WTC11 (cell line): Measurements from ENCODE around the gene MCOLN1.

Source experiments
- FOXK1 ChIP-seq: sonication (generic); formaldehyde crosslinking; IDR thresholded peaks from 2 replicates; pipeline ENCODE4 v1.8.0; 2022; ENCODE audit warnings: mild to moderate bottlenecking, moderate library complexity, missing genetic modification reagents
- NFATC4 ChIP-seq: fragments of 250-450 bp; sonication (Bioruptor Pico); IDR thresholded peaks from 2 replicates; pipeline ENCODE4 v1.9.0; 2021; ENCODE audit warnings: mild to moderate bottlenecking
- NFYB ChIP-seq: sonication (generic); formaldehyde crosslinking; conservative IDR thresholded peaks from 2 replicates; pipeline ENCODE4 v1.8.0; 2022; ENCODE audit warnings: low read depth, missing genetic modification reagents
- ZNF423 ChIP-seq: fragments of 250-450 bp; sonication (Bioruptor Pico); IDR thresholded peaks from 2 replicates; pipeline ENCODE4 v2.1.2; 2022; ENCODE audit warnings: mild to moderate bottlenecking, moderate library complexity
- TF ChIP-seq, protein P1 (sequence below): sonication (generic); formaldehyde crosslinking; IDR thresholded peaks from 2 replicates; pipeline ENCODE4 v1.8.0; 2022; ENCODE audit warnings: mild to moderate bottlenecking, missing genetic modification reagents
- TF ChIP-seq, protein P2 (sequence below): sonication (generic); formaldehyde crosslinking; IDR thresholded peaks from 2 replicates; pipeline ENCODE4 v1.8.1; 2023; ENCODE audit warnings: mild to moderate bottlenecking, missing genetic modification reagents
- TF ChIP-seq, protein P3 (sequence below): fragments of 200-600 bp; IDR thresholded peaks from 2 replicates; pipeline ENCODE4 v1.8.0; 2022; ENCODE audit warnings: antibody characterized with exemption
- TF ChIP-seq, protein P4 (sequence below): sonication (generic); formaldehyde crosslinking; IDR thresholded peaks from 2 replicates; pipeline ENCODE4 v1.8.1; 2023; ENCODE audit warnings: mild to moderate bottlenecking, missing genetic modification reagents, moderate library complexity
- TF ChIP-seq, protein P5 (sequence below): sonication (generic); formaldehyde crosslinking; IDR thresholded peaks from 2 replicates; pipeline ENCODE4 v1.8.0; 2022; ENCODE audit warnings: missing genetic modification reagents
- TF ChIP-seq, protein P6 (sequence below): sonication (generic); formaldehyde crosslinking; conservative IDR thresholded peaks from 2 replicates; pipeline ENCODE4 v1.8.1; 2022; ENCODE audit warnings: mild to moderate bottlenecking, missing genetic modification reagents
- TF ChIP-seq, protein P7 (sequence below): sonication (generic); formaldehyde crosslinking; IDR thresholded peaks from 2 replicates; pipeline ENCODE4 v1.8.1; 2023; ENCODE audit warnings: mild to moderate bottlenecking, missing genetic modification reagents
- TF ChIP-seq, protein P8 (sequence below): sonication (generic); formaldehyde crosslinking; IDR thresholded peaks from 2 replicates; pipeline ENCODE4 v1.8.1; 2022; ENCODE audit warnings: low read depth, missing genetic modification reagents, borderline replicate concordance

DNA sequence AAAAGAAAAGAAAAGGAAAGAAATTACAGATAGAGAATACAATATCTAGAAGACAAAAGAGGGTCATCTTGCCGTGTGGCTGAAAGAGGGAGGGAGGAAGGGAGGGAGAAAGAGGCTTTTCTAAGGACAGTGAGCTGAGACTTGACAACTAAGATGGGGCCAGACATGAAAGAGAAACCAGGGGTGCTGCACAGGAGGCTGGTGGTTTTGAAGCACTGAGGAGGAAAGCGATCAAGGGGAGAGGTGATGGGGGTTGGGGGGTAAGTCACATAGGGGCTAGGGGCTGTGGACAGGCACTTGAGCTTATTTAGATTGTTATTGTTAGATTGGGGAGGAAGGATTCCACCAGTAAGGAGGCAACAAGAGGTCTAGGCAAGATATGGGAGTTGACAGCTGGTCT, 30.4 kb downstream of the MCOLN1 start:
- TF ChIP-seq, protein P1, sequence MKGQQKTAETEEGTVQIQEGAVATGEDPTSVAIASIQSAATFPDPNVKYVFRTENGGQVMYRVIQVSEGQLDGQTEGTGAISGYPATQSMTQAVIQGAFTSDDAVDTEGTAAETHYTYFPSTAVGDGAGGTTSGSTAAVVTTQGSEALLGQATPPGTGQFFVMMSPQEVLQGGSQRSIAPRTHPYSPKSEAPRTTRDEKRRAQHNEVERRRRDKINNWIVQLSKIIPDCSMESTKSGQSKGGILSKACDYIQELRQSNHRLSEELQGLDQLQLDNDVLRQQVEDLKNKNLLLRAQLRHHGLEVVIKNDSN (CRISPR knock-in tag), result no peak
- TF ChIP-seq, protein P2, sequence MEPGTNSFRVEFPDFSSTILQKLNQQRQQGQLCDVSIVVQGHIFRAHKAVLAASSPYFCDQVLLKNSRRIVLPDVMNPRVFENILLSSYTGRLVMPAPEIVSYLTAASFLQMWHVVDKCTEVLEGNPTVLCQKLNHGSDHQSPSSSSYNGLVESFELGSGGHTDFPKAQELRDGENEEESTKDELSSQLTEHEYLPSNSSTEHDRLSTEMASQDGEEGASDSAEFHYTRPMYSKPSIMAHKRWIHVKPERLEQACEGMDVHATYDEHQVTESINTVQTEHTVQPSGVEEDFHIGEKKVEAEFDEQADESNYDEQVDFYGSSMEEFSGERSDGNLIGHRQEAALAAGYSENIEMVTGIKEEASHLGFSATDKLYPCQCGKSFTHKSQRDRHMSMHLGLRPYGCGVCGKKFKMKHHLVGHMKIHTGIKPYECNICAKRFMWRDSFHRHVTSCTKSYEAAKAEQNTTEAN (CRISPR knock-in tag), result no peak
- TF ChIP-seq, protein P3, sequence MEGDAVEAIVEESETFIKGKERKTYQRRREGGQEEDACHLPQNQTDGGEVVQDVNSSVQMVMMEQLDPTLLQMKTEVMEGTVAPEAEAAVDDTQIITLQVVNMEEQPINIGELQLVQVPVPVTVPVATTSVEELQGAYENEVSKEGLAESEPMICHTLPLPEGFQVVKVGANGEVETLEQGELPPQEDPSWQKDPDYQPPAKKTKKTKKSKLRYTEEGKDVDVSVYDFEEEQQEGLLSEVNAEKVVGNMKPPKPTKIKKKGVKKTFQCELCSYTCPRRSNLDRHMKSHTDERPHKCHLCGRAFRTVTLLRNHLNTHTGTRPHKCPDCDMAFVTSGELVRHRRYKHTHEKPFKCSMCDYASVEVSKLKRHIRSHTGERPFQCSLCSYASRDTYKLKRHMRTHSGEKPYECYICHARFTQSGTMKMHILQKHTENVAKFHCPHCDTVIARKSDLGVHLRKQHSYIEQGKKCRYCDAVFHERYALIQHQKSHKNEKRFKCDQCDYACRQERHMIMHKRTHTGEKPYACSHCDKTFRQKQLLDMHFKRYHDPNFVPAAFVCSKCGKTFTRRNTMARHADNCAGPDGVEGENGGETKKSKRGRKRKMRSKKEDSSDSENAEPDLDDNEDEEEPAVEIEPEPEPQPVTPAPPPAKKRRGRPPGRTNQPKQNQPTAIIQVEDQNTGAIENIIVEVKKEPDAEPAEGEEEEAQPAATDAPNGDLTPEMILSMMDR, result no peak
- TF ChIP-seq, protein P4, sequence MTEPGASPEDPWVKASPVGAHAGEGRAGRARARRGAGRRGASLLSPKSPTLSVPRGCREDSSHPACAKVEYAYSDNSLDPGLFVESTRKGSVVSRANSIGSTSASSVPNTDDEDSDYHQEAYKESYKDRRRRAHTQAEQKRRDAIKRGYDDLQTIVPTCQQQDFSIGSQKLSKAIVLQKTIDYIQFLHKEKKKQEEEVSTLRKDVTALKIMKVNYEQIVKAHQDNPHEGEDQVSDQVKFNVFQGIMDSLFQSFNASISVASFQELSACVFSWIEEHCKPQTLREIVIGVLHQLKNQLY (CRISPR knock-in tag), result no peak
- TF ChIP-seq, protein P5, sequence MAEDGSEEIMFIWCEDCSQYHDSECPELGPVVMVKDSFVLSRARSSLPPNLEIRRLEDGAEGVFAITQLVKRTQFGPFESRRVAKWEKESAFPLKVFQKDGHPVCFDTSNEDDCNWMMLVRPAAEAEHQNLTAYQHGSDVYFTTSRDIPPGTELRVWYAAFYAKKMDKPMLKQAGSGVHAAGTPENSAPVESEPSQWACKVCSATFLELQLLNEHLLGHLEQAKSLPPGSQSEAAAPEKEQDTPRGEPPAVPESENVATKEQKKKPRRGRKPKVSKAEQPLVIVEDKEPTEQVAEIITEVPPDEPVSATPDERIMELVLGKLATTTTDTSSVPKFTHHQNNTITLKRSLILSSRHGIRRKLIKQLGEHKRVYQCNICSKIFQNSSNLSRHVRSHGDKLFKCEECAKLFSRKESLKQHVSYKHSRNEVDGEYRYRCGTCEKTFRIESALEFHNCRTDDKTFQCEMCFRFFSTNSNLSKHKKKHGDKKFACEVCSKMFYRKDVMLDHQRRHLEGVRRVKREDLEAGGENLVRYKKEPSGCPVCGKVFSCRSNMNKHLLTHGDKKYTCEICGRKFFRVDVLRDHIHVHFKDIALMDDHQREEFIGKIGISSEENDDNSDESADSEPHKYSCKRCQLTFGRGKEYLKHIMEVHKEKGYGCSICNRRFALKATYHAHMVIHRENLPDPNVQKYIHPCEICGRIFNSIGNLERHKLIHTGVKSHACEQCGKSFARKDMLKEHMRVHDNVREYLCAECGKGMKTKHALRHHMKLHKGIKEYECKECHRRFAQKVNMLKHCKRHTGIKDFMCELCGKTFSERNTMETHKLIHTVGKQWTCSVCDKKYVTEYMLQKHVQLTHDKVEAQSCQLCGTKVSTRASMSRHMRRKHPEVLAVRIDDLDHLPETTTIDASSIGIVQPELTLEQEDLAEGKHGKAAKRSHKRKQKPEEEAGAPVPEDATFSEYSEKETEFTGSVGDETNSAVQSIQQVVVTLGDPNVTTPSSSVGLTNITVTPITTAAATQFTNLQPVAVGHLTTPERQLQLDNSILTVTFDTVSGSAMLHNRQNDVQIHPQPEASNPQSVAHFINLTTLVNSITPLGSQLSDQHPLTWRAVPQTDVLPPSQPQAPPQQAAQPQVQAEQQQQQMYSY (CRISPR knock-in tag), result no peak
- TF ChIP-seq, protein P6, sequence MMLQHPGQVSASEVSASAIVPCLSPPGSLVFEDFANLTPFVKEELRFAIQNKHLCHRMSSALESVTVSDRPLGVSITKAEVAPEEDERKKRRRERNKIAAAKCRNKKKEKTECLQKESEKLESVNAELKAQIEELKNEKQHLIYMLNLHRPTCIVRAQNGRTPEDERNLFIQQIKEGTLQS (CRISPR knock-in tag), result no peak
- TF ChIP-seq NFATC4 (CRISPR knock-in tag), result no peak
- TF ChIP-seq, protein P7, sequence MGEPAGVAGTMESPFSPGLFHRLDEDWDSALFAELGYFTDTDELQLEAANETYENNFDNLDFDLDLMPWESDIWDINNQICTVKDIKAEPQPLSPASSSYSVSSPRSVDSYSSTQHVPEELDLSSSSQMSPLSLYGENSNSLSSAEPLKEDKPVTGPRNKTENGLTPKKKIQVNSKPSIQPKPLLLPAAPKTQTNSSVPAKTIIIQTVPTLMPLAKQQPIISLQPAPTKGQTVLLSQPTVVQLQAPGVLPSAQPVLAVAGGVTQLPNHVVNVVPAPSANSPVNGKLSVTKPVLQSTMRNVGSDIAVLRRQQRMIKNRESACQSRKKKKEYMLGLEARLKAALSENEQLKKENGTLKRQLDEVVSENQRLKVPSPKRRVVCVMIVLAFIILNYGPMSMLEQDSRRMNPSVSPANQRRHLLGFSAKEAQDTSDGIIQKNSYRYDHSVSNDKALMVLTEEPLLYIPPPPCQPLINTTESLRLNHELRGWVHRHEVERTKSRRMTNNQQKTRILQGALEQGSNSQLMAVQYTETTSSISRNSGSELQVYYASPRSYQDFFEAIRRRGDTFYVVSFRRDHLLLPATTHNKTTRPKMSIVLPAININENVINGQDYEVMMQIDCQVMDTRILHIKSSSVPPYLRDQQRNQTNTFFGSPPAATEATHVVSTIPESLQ (CRISPR knock-in tag), result no peak
- no peak for TF ChIP-seq FOXK1
- TF ChIP-seq, protein P8, sequence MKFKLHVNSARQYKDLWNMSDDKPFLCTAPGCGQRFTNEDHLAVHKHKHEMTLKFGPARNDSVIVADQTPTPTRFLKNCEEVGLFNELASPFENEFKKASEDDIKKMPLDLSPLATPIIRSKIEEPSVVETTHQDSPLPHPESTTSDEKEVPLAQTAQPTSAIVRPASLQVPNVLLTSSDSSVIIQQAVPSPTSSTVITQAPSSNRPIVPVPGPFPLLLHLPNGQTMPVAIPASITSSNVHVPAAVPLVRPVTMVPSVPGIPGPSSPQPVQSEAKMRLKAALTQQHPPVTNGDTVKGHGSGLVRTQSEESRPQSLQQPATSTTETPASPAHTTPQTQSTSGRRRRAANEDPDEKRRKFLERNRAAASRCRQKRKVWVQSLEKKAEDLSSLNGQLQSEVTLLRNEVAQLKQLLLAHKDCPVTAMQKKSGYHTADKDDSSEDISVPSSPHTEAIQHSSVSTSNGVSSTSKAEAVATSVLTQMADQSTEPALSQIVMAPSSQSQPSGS (CRISPR knock-in tag), result no peak
- TF ChIP-seq ZNF423, result no peak
- no peak for TF ChIP-seq NFYB (CRISPR knock-in tag)
